Lower leg skin (tissue), 4 donors: ENCODE results near the gene NKAIN2. TPM values are rescaled to one million over a fixed set of nuclear protein-coding genes. Genes with fewer than 3 reads are reported as not detected.
"Not testable (repeated sequence)": the region's sequence is repeated elsewhere in the genome, so short reads cannot be mapped to it uniquely, and the experiment has no call there.

Experiments
- DNase-seq, 2 donors: peaks; one replicate each; pipeline ENCODE4 v3.0.0-alpha.2; 2019; ENCODE audit warnings: low spot score in 2 of 2
- H3K4me3 ChIP-seq: fragments of 200-600 bp; sonication (generic); 2 replicates; pipeline ENCODE4 v1.5.1; 2017; ENCODE audit warnings: mild to moderate bottlenecking, low read depth; ENCODE audit not compliant: poor library complexity, severe bottlenecking
- POLR2A ChIP-seq, 2 donors: fragments of 450-650 bp; IDR thresholded peaks; one replicate each; pipeline ENCODE4 v1.6.1; 2016 to 2017; ENCODE audit warnings: antibody characterized with exemption in 2 of 2, mild to moderate bottlenecking in 1 of 2, moderate library complexity in 1 of 2
- WGBS, 2 donors: methylation state at CpG; one replicate each; pipeline ENCODE4 v1.1.5; 2018; 5-methylcytosine and 5-hydroxymethylcytosine counted together
- intact Hi-C: fragments of 100-400 bp; cut with DNase I; formaldehyde crosslinking; loops from one replicate; pipeline ENCODE4 v1.15.0; 2023; ENCODE audit warnings: low total_unique reads
- total RNA-seq, 4 donors: library from RNA; depleted of rRNA; stranded (reverse); fragments of >200 nt; gene quantifications; one replicate each; pipeline ENCODE4 v1.1.0, GENCODE V29; 2016
- TF ChIP-seq, protein P1 (sequence below), 3 donors: fragments of 450-650 bp; IDR thresholded peaks; one replicate each; pipeline ENCODE4 v1.5.1; 2016; ENCODE audit warnings: antibody characterized with exemption in 3 of 3, mild to moderate bottlenecking in 3 of 3, moderate library complexity in 2 of 3

The NKAIN2 gene
- total RNA-seq, 4 donors from 2014 or later = 0.37 TPM; not detected in 3

DNA sequence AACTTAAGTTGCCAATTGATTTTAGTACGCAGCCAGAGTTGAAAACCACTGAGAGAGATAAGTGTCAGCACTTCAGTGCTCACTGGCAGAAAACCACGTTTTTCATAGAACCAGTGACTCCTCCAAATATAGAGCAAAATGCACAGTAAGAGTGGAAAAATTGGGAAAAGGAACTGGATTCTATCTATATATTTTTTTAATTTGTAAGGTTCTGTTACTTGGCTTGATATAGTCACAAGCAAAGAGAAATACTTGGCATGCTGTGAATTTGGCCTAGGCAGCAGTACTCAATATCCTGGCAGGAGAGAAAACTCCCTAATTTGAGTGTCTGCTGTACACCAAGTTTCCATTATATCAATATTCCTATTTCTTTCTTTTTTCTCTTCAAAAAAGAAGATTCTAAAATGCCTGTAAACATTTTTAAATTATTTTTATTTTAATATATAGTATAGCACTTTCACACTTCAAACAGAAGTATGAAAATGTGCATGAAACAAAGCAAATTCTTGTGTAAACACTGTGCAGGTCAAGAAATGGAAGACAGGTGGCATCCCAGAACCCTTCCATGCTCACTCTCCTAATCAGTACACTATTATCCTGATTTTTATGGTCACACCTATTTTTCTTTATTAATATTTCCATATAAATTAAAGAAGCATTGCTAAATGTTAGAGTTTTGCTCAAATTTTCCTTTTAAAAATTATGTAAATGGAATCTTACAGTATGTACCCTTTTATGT lies 596.8 kb downstream of the NKAIN2 start:
- H3K4me3 ChIP-seq = no peak overlapping the region
- TF ChIP-seq, protein P1, sequence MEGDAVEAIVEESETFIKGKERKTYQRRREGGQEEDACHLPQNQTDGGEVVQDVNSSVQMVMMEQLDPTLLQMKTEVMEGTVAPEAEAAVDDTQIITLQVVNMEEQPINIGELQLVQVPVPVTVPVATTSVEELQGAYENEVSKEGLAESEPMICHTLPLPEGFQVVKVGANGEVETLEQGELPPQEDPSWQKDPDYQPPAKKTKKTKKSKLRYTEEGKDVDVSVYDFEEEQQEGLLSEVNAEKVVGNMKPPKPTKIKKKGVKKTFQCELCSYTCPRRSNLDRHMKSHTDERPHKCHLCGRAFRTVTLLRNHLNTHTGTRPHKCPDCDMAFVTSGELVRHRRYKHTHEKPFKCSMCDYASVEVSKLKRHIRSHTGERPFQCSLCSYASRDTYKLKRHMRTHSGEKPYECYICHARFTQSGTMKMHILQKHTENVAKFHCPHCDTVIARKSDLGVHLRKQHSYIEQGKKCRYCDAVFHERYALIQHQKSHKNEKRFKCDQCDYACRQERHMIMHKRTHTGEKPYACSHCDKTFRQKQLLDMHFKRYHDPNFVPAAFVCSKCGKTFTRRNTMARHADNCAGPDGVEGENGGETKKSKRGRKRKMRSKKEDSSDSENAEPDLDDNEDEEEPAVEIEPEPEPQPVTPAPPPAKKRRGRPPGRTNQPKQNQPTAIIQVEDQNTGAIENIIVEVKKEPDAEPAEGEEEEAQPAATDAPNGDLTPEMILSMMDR (IDR thresholded peaks at IDR 0.05) = no peak
- TF ChIP-seq POLR2A (IDR thresholded peaks at IDR 0.05) = no peak
- DNase-seq = no peak
- intact Hi-C loops = no loop called here
- WGBS, 2 donors = 58 to 59% methylated on average over 2 of the region's 2 CpGs

DNA sequence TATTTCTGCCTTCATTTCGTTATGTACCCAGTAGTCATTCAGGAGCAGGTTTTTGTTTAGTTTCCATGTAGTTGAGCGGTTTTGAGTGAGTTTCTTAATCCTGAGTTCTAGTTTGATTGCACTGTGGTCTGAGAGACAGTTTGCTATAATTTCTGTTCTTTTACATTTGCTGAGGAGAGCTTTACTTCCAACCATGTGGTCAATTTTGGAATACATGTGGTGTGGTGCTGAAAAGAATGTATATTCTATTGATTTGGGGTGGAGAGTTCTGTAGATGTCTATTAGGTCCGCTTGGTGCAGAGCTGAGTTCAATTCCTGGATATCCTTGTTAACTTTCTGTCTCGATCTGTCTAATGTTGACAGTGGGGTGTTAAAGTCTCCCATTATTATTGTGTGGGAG lies 606.8 kb downstream of the NKAIN2 start:
- intact Hi-C loops, DNase-seq, H3K4me3 ChIP-seq: not testable (repeated sequence)
- 76 to 84% methylated on average over 4 of the region's 4 CpGs for WGBS, 2 donors

DNA sequence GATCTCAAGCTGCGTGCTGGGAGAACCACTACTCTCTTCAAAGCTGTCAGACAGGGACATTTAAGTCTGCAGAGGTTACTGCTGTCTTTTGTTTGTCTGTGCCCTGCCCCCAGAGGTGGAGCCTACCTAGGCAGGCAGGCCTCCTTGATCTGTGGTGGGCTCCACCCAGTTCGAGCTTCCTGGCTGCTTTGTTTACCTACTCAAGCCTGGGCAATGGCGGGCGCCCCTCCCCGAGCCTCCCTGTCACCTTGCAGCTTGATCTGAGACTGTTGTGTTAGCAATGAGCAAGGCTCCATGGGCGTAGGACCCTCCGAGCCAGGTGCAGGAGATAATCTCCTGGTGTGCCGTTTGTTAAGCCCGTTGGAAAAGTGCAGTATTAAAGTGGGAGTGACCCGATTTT lies 609.0 kb downstream of the NKAIN2 start:
- 73 to 92% methylated on average over 7 to 10 of the region's 10 CpGs for WGBS, 2 donors
- DNase-seq, intact Hi-C loops, H3K4me3 ChIP-seq: not testable (repeated sequence)

DNA sequence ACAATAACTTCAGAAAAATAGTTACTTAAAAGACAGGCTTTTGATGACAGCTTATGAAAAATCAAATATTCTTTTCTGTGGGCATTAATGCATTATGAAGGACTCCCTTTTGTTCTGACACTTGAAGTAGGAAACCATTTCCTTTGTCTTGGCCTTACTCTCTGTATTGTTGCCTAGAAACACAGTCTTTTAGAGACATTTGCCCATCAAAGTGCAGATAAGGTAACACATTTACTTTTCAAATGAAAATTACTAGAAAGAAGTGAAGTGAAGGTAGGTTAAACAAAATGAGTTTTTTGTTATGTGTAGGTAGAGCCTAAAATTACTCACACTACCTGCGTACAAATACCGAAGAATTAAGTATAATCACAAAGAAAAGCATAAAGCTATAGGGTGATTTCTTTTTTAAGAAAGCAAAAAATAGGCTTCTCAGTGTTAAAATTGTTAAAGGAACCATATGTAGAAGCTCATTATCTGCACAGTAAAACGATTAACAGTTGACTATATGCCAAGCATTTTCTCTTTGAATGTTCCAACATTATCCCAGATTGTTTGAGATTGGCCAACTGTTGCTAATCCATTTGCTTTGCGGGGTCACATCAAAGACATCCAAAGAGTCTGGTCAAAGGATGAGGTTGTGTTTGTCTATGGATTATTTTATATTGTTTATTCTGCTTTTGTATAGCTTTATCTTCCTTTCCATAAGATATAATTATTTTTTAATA lies 616.6 kb downstream of the NKAIN2 start:
- H3K4me3 ChIP-seq = no peak overlapping the region
- no peak for DNase-seq
- intact Hi-C loops = no loop called here
- WGBS, 2 donors = 67 to 79% methylated on average over 4 of the region's 4 CpGs
- TF ChIP-seq, protein P1 (IDR thresholded peaks at IDR 0.05) = no peak
- no peak for TF ChIP-seq POLR2A (IDR thresholded peaks at IDR 0.05)

GRCh38 chr6:124423621-124424020 lies 620.0 kb downstream of the NKAIN2 start:
- no peak overlapping the region for H3K4me3 ChIP-seq
- TF ChIP-seq POLR2A (IDR thresholded peaks at IDR 0.05) = no peak
- TF ChIP-seq, protein P1 (IDR thresholded peaks at IDR 0.05) = no peak
- no peak for DNase-seq
- WGBS, 2 donors = 83 to 86% methylated on average over 1 of the region's 1 CpG
- intact Hi-C loops = no loop called here

- no peak overlapping the region for H3K4me3 ChIP-seq
- no peak for DNase-seq
- TF ChIP-seq, protein P1 (IDR thresholded peaks at IDR 0.05) = no peak
- no peak for TF ChIP-seq POLR2A (IDR thresholded peaks at IDR 0.05)
- intact Hi-C loops = no loop called here
- 88 to 90% methylated on average over 7 of the region's 7 CpGs for WGBS, 2 donors
Observed at GRCh38 chr6:124430740-124431318, 627.2 kb downstream of the NKAIN2 start.
